Inflammatory macrophage treated with lipopolysaccharide for 1 hour (primary cell): ENCODE results near the gene PTGIR.

Source experiments
- DNase-seq, 2 donors: peaks; one replicate each; pipeline ENCODE4 v3.0.0-alpha.2; 2020 to 2022

Gene PTGIR, protein sequence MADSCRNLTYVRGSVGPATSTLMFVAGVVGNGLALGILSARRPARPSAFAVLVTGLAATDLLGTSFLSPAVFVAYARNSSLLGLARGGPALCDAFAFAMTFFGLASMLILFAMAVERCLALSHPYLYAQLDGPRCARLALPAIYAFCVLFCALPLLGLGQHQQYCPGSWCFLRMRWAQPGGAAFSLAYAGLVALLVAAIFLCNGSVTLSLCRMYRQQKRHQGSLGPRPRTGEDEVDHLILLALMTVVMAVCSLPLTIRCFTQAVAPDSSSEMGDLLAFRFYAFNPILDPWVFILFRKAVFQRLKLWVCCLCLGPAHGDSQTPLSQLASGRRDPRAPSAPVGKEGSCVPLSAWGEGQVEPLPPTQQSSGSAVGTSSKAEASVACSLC

DNA sequence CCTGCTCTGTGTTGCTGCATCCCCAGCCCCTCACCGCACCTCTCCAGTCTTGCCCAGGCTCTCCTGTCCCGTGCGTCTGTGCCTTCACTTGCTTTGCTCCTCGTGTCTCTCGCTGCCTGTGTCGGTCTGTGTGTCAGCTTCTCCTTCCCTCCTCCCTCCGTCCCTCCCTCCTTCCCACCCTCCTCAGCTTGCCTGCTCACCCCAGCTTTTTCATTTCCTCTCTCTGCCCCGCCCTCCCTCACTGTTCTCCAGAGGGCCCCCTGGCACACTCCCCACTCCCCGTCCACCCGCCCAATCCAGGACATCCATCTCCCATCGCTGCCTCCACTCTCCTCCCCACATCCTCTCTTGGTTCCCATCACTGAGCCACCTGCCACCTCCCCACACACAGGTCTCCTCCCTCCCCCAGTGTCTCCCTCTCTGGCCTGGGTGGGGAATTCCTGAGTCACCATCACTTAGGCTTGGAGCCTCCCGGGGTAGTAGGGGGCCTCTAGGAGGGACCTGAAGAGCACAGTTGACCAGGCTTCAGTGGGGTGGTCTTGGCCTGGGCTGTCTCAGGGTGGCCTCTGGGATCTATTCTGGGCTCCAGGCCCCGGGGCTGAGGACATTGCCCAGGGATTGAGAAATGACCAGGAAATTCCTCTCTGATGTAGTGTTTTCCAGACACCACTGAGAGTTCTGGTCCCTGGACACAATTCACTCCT, at the start of gene PTGIR:
TSS of gene PTGIR (minus strand) at position 132 of the 704 bp plus-strand sequence. CDS start 864 bp downstream, outside the sequence.
- peak; percentile 61 to 65 for DNase-seq

DNA sequence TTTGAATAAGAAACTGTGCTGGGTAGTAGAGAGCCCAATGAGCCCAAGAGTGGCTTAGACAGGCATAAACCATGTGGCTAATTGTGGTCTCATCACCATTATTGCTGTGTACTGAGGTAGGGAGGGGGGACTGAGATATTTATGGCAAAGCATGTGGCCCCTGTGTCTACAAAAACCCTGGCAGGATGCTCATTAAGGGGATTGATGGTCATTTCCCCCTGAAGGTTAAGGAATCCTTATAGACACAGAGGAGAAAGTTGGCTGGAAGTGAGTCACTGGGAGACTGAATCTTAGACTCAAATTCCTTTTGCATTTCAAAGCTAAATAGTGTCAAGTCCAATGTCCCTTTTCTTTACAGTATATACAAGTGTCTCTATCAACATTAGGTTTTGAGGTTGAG, 45.9 kb upstream of the PTGIR start:
- no peak for DNase-seq

DNA sequence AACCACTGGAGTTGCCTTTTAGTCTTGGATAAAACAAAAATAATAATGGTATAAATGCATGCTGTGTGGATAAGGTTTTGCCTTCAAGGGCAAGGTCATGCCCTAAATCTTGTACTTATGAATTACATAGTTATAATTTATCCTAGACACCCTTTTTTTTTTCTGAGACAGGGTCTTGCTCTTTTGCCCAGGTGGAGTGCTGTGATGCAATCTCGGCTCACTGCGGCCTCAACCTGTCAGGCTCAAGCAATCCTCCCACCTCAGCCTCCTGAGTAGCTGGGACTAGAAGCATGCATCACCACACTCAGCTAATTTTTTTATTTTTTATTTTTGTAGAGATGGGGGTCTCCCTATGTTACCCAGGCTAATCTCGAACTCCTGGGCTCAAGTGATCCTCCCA, 43.8 kb upstream of the PTGIR start:
- DNase-seq = no peak

DNA sequence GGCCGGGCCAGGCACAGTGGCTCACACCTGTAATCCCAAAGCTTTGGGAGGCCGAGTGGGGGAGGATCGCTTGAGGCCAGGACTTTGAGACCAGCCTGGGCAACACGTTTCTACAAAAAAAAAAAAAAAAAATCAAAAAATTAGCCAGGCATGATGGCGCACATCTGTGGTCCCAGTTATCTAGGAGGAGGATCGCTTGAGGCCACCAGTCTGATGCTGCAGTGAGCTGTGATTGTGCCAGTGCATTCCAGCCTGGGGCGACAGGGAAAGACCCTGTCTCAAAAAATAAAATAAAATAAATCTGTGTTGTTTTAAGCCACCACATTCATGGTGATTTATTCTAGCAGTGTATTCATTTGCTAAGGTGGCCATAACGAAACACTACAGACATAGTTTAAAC, 40.2 kb upstream of the PTGIR start:
- no peak for DNase-seq

DNA sequence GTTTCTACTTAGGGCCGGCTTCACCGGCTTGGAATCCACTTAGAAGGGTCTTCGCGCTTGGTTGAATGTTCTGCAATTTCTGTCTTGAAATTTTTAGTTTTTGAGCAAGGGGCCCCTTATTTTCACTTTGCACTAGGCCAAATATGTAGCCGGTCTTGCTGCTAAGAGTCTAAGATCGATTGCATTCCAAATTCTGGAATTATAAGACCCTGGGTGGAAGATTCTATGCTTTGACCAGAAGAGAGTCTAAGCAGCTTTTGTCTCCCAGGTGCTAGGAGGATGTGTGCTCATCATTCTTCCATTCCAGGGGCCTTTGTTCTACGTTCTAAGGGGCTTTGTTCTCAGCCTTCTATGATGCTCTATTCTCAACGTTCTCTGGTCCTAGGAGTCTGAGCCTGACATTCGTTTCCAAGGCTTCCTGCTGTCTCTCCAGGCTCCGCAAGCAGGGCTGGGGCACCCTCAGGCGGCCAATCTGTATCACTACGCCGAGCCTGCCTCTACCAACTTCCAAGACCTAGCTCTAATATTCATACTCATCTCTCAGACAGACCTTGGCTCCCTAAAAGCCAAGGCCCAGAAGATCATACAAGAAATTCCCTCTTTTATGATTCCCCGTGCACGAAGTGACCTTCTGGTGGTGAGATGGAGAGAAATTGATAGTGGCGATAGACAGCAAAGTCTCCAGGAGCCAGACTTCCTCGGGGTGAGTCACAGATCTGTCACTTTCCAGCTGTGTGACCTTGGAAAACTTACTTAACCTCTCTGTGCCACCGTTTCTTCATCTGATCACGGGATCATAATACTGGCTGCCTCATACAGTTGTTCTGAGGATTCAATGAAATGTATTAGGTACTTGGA, 37.1 kb upstream of the PTGIR start:
- DNase-seq = peak; percentile 80 to 85

DNA sequence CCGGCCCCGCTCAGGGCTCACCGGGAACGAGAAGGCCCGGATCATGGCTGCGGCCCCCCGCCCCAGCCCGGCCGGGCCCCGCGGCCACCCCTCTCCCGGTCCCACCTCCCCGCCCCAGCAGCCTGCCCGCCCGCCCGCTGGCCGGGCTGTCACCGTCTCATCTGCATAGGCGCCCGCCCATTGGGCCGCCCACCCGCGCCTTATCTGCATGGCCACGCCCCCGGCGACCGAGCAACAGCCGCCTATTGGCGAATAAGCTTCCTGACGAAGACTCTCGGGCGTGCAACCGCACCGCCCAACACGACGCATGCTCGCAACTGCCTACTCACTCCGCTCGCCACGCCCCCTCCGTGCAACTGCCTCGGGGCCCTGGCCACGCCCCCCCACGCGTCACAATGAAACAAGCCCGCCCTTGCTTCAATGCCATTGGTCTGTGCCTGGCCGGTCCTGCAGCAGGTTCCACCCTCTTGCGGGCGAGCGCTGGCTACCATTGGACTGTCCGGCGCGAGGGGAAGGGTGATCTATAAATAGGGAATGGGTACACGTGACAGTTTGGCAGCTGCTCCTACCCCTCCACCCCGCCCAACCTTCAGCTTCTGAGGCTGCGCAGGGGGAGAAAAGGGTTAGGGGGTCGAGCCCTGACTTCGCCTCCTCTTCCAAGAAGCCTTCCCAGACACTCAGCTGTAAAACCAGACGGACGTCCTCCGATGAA, 36.3 kb upstream of the PTGIR start, which contains the start of gene DACT3:
TSS of gene DACT3 (minus strand) at position 163 of the 712 bp plus-strand sequence. CDS start at position 45, 118 bp downstream.
- peak; percentile 99 to 100 for DNase-seq

DNA sequence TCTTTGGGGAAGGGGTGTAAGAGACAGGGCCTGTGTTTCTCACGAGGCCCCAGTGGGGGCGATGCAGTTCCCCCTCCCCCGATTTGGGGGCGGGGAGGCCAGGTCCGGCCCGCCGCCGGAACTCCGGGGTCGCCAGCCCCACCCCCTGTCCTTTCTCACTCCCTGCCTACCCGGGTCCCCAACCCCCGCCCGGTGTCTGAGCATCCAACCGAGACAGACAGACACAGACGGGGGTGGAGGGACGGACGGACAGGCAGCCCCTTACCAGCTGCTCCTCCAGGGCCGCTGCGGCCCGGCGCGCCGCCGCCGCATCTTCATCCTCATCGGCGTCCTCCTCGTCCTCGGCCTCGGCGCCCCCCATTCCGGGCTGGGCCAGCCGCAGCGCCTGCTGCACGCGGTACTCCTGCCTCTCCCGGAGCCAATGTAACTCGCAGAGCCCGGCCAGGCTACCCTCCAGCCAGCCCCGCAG, 35.7 kb upstream of the PTGIR start:
- no peak for DNase-seq

DNA sequence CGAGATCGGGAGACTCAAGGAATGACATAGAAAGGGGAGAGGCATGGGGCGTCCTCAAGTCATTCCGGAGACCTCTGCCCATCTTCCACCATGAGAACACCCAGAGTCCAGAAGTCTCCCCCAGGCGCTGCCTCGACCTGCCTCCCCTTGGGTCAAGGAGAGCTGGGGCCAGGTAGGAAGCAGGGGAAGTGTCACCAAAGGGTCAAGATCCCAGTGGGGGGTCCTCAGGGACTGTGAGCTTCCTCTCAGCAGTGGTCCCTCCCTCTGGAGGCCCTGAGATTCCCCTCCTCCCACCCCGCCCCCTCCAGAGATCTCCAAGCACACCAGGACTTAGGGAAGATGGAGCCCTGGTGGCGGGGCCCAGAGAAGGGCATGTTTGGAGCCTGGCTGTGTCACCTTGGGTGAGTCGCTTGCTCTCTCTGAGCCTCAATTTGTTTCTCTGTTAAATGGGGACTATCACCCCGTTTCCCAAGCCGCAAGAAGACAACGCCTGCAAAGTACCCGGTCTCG, 35.2 kb upstream of the PTGIR start:
- DNase-seq = no peak

DNA sequence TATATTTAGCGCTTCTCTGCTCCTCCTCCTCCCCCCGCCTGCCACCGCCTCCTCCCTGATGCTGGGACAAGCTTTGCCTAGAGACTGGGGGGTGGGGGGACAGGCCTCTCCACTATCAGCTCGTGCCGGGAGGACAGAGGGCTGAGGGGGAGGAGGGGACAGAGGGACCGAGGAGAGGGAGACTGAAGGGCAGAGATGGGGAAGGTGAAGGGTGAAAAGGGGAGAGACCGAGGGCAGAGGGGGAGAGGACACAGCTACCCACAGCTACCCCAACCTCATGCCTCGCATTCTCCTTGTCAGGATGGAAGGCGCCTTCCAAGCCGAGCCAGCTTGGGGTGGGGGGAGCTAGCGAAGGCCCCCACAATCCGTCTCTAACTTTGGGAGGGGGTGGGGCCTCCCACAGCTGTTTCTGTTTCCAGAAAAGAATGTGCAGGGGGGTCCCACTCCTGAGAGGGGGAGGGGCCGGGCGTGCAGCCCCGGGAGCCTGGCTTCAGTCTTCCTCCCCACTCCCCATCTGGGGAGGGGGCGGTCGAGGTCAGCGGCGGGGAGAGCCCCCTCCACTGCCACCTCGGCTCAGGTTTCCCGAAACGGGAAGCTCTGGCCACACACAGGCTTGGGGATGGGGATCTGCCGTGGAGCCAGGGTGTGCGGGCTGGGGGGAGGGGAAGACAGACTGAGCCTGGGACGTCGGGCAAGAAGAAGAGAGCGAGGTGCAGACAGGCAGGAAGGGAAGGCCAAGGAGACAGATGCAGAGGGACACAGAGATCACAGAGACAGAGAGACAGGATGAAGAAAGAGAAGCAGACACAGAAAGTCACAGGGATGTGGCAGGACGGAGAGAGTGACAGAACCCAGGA, 34.5 kb upstream of the PTGIR start:
- no peak for DNase-seq

DNA sequence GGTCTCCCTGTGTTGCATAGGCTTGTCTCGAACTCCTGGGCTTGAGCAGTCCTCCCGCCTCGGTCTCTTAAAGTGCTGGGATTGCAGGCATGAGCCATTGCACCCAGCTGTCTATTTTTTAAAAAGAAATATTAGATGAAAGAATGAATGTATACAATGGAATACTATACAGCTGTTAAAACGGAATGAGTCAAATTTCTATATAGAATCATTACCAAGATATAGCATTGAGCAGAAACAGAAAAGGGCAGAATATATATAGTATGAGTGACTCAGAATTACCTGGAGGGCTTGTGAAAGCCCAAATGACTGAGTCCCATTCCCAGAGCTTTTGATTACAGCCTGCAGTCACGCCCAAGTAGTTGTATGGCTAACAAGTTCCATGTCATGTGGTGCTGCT, 31.7 kb upstream of the PTGIR start:
- DNase-seq = no peak

DNA sequence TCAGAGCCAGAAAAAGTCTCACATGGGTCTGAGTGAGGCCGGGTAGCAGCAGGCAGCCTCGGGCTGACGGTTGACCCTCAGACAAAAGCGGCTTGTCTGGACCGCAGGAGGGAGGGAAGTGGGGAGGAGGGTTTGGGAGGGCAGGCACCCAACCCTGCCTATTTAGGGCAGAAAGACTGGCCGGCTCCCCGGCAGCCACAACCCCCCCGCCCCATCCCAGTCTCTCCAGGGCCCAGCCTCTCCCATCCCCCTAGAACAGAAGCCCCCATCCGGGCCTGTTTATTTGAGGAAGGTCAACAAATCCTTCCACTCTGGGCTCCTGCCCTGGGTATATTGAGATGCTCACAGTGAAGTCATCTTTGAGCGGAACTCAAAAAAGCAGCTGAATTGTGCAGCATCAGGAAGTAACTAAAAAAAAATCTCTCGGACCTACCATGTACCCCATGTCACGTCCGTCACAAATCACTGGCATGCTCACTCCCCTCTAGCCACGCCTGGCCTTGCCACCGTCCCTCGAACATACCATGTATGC, 29.8 kb upstream of the PTGIR start:
- DNase-seq = no peak

DNA sequence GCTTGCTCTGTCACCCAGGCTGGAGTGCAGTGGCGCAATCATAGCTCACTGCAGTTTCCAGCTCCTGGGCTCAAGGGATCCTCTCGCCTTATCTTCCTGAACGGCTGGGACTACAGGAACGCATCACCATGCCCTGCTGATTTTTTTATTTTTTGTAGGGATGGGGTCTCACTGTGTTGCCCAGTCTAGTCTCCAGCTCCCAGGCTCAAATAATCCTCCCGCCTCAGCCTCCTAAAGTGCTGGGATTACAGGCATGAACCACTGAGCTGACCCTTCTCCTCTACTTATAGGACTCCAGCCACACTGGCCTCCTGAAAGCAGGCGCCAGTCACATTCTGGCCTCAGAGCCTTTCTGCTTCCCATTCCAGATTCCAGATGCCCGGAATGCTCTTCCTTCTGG, 25.6 kb upstream of the PTGIR start:
- DNase-seq = no peak

DNA sequence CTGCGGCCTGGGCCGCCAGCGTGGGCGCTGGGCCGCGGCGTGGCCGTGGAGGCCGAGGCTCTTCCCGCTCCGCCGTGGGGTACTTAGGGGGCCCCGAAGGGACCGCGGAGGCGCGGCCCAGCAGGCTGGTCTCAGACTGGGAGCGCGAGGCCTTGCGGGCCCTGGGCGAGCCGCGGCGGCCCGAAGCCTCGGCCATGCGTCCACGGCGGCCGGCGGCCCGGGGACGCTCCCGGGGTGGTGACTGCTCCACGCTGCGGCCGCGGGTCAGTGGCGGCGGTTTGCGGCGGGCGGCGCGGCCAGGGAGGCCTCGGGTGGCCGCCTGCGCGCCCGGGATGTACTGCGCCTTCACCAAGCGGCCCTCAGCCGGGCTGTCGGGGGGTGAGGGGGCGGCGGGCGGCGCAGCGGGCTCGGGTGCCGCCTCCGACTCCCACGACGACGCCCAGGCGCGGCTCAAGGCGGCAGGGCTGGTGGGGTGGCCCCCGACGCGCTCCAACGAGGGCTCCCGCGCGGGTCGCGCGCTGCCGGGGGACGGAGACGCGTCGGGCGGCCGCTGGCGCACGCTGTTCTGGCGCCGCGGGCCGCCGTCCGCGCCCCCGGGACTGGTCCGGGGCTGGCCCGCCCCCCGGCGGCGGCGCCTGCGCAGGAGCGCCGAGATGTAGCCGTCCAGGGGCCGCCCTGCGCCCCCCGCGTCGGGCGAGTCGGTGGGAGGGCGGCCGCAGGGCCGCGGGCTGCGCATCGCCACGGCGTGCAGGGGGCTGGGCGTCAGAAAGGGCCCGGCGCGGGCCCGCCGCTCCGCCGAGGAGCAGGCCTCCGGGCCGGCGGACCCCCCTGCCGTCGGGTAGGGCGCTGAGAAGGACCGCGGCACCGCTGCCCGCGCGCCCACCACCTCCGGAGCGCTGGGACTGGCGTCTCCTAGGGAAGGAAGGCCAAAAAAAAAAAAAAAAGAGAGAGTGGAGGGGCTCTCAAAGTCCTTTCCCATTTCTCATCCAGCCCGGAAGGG, 24.4 kb upstream of the PTGIR start:
- DNase-seq = no peak

DNA sequence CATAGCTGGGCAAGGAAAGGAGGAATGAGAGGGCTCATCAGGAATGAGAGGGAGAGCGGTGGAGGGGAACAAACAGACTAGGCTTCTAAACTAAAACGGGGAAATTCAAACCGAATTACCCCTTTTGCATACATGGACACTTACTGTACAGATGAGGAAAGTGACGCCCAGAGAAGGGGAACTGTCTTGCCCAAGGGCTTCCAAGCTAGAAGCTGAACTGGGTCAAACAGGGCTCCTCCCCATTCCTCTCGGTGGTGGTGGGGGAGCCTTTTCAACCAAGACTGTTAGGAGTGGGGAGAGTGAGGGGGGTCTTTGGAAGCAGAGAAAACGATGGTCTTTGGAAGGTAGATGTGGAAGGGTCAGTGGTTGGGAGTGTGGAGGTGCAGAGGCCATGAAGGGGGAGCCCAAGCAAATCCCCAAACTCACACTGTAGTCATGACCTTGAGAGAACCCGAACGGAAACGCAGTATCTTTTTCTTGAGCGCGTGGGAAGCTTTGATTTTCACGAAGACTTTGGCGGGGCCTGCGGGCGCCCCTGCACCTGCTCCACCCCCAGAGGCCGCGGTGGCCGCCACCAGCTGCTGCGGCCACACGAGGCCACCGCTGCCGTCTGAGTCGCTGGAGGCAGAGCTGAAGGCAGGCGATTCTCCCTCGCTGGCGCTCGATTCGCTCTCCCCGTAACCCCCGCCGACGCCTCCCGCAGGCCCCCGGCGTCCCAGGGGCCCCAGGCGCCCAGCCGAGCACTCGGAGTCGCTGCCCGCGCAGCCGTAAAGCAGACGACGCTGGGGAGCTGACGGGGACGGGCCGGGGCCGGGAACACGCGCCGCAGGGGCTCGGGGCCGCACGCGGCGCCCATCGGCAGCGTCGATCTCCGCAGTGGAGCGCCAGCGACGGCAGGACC, 23.4 kb upstream of the PTGIR start:
- peak; percentile 81 to 86 for DNase-seq

DNA sequence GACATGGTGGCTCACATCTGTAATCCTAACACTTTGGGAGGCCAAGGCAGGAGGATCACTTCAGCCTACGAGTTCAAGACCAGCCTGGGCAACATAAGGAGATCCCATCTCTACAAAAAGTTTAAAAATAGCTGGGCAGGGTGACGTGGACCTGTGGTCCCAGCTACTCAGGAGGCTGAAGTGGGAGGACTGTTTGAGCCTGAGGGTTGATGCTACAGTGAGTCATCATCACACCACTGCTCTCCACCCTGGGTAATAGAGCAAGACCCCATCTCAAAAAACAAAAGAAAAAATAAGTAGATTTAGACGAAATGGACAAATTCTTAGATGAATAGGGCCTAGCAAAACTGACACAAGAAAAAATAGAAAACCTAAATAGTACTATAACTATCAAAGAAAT, 21.5 kb upstream of the PTGIR start:
- DNase-seq = no peak

DNA sequence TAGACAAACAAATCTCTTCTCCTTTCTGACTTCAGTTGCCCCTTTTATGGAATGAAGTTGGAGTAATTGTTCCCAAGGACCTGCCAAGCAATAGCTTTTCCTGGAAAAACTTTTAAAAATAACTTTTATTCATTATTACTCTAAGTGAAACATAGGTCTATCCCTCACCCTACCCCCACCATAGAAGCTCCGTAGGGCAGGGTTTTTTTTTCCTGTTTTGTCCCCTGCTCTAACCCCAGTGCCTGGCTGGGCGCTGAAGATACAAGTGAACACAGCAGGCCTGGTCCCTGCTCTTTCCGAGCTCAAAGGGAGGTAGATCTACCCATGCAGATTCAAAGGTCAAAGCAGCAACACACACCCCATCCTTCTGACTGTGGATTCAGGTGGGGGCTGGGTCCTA, 19.8 kb upstream of the PTGIR start:
- no peak for DNase-seq

DNA sequence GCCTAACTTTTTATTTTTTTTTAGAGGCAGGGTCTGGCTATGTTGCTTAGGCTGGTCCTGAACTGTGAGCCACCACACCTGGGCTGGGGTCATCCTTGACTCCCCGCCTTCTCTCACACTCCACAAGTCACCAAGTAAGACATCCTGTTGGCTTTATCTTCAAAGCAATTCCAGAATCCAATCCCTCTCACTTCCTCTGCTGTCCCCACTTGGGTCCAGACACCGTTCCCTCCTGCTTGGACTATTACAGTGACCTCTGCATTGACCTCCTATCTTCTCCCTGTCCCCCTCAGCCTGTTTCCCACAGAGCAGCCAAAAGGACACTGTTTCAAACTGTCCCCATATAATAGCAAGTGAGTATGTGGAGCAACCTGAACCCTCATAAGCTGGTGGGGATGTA, 15.8 kb upstream of the PTGIR start:
- DNase-seq = no peak

DNA sequence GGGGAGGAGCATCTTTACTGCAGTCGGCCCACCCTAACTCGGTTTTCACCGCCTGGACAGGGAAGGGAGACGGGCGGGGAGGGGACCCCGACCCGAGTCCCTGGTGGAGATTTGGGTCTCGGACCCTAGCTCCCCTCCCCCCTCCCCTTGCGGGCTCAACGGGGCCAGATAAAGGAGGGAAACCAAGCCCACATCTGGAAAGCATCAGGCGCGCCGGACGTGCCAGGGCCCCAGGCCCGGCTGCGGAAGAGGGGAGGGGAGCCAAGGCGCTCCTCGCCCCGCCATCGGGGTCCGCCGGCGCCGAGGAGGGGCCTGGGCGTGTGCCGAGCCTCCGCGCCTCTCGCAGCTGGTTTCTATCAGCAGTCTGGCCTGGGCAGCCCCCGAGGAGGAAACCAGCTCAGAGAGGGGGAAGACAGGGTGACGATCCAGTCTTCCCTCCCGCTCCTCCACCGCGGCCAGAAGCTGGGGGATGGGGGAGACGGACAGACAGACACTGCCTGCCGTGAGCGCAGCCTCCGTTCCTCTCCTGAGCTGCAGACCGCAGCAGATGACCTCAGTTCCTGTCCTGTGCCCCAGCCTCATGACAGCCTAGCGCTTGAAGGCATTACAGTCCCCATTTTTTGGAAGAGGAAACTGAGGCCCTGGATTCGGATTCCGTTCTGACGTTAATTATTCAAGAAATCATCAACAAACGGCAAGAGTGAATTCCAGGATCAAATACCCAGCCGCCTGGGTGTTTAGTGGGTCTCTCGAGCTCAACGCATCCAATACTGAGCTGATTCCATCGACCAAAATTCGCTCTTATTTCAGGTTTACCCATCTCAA, 14.7 kb upstream of the PTGIR start:
- peak; percentile 57 to 70 for DNase-seq
